Liver (tissue), 9 donors: Measurements from ENCODE around the gene SKOR1. TPM values are rescaled to one million over a fixed set of nuclear protein-coding genes. Genes with fewer than 3 reads are reported as not detected.

Source experiments
- DNase-seq: peaks from one replicate; pipeline ENCODE4 v3.0.0-alpha.2; 2017; ENCODE audit warnings: low spot score
- H3K27ac ChIP-seq, 2 donors: one replicate each; pipeline ENCODE4 v1.7.0; 2013; ENCODE audit warnings: inconsistent platforms in 2 of 2, low read length in 2 of 2, control low read depth in 1 of 2, low read depth in 1 of 2, mild to moderate bottlenecking in 1 of 2
- H3K27me3 ChIP-seq, 4 donors: one replicate each; pipeline versions ENCODE4 v1.6.1 to v1.7.0; 2013; ENCODE audit warnings: low read length in 3 of 4, inconsistent platforms in 1 of 4, mild to moderate bottlenecking in 1 of 4, moderate library complexity in 1 of 4; ENCODE audit not compliant: control insufficient read depth in 4 of 4, insufficient read depth in 4 of 4
- H3K36me3 ChIP-seq, 4 donors: one replicate each; pipeline versions ENCODE4 v1.6.1 to v1.7.0; 2013; ENCODE audit warnings: low read length in 3 of 4, mild to moderate bottlenecking in 3 of 4, low read depth in 1 of 4, moderate library complexity in 1 of 4; ENCODE audit not compliant: control insufficient read depth in 4 of 4, insufficient read depth in 3 of 4
- H3K4me1 ChIP-seq, 4 donors: one replicate each; pipeline versions ENCODE4 v1.6.1 to v1.7.0; 2013; ENCODE audit warnings: low read length in 3 of 4, mild to moderate bottlenecking in 3 of 4, moderate library complexity in 1 of 4; ENCODE audit not compliant: control insufficient read depth in 4 of 4, insufficient read depth in 4 of 4
- H3K4me3 ChIP-seq, 3 donors: one replicate each; pipeline versions ENCODE4 v1.6.1 to v1.7.0; 2013; ENCODE audit warnings: low read length in 3 of 3, control low read depth in 1 of 3, low read depth in 1 of 3, mild to moderate bottlenecking in 1 of 3
- H3K9ac ChIP-seq, 2 donors: one replicate each; pipeline ENCODE4 v1.7.0; 2013; ENCODE audit warnings: low read length in 2 of 2, mild to moderate bottlenecking in 2 of 2, moderate library complexity in 2 of 2, control low read depth in 1 of 2, low read depth in 1 of 2
- H3K9me3 ChIP-seq, 4 donors: one replicate each; pipeline versions ENCODE4 v1.6.1 to v1.7.0; 2013; ENCODE audit warnings: low read length in 3 of 4; ENCODE audit not compliant: control insufficient read depth in 4 of 4
- CTCF ChIP-seq: fragments of 150-350 bp; IDR thresholded peaks from 2 replicates; pipeline ENCODE4 v1.5.1; 2017; ENCODE audit warnings: improper control_type of control experiment, low read depth, low read length; ENCODE audit not compliant: missing input control
- FOXA2 ChIP-seq: IDR thresholded peaks from 2 replicates; pipeline ENCODE4 v1.6.1; 2016; ENCODE audit warnings: antibody characterized with exemption
- HNF4A ChIP-seq, 2 donors: conservative IDR thresholded peaks; 2 replicates each; pipeline ENCODE4 v1.6.1; 2016; ENCODE audit warnings: antibody characterized with exemption in 2 of 2, mild to moderate bottlenecking in 2 of 2
- JUND ChIP-seq, 2 donors: IDR thresholded peaks; 2 replicates each; pipeline ENCODE4 v1.6.1; 2016; ENCODE audit warnings: antibody characterized with exemption in 2 of 2
- MAX ChIP-seq: IDR thresholded peaks from 2 replicates; pipeline ENCODE4 v1.6.1; 2016; ENCODE audit warnings: antibody characterized with exemption
- RAD21 ChIP-seq, 2 donors: IDR thresholded peaks; 2 replicates each; pipeline ENCODE4 v1.6.1; 2016; ENCODE audit warnings: antibody characterized with exemption in 2 of 2, mild to moderate bottlenecking in 2 of 2
- SP1 ChIP-seq: IDR thresholded peaks from 2 replicates; pipeline ENCODE4 v1.6.1; 2018; ENCODE audit warnings: antibody characterized with exemption, mild to moderate bottlenecking
- ZBTB33 ChIP-seq: IDR thresholded peaks from 2 replicates; pipeline ENCODE4 v1.6.1; 2016; ENCODE audit warnings: antibody characterized with exemption
- WGBS: extraction: QIAGEN DNeasy Blood & Tissue Kit; methylation state at CpG from one replicate; pipeline ENCODE4 v1.1.7; 2013; 5-methylcytosine and 5-hydroxymethylcytosine counted together
- polyA plus RNA-seq, 2 donors: library from polyadenylated mRNA; stranded (reverse) in 1 of 2; unstranded in 1 of 2; fragments of 200-250 nt in 1 of 2; fragments of >200 nt in 1 of 2; fragmentation: Nextera tagmentation in 1 of 2; extraction: Ambion mirVana in 1 of 2; gene quantifications; one replicate each; pipeline versions ENCODE4 v1.2.1 to v1.2.3, GENCODE V29; 2013 to 2015
- total RNA-seq, 2 donors: library from RNA; depleted of rRNA; stranded (reverse); fragments of >200 nt; gene quantifications; one replicate each; pipeline ENCODE4 v1.2.3, GENCODE V29; 2014
- TF ChIP-seq, protein P1 (sequence below): IDR thresholded peaks from 2 replicates; pipeline ENCODE4 v1.6.1; 2016; ENCODE audit warnings: antibody characterized with exemption
- donor health status: healthy.
- donor health status: healthy.
- donor health status: healthy.
- donor health status: healthy.
- donor health status: healthy.

Gene SKOR1
- total and polyA plus RNA-seq, 4 donors, result 0.02 to 0.17 (median 0.05) TPM; not detected in 1

DNA sequence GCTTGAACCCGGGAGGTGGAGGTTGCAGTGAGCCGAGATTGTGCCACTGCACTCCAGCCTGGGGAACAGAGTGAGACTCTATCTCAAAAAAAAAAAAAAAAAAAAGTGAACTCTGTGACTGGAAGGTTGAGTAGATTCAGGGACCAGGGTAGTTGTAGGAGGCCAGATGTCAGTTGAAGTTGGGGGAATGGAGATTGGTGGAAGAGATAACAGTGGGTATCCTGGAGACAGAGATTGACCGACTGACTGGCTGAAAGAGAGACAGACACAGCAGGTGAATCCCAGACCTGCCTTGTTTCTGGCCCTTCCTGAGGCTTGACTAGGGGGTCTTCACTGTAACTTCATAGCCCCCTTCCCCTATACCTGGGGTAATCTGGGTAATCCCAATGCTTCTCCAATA is 36.7 kb downstream of the SKOR1 start:
- no peak for TF ChIP-seq SP1
- no peak for TF ChIP-seq FOXA2
- 92% methylated on average over 3 of the region's 3 CpGs for whole genome bisulfite sequencing
- H3K4me3 ChIP-seq, result no peak overlapping the region
- H3K27me3 ChIP-seq, result no peaks in the 10 kb centered on the region
- H3K9ac ChIP-seq, result no peak overlapping the region
- no peak for DNase-seq
- no peaks in the 10 kb centered on the region for H3K36me3 ChIP-seq
- no peak overlapping the region for H3K27ac ChIP-seq
- no peaks in the 10 kb centered on the region for H3K9me3 ChIP-seq
- peaks cover 2 to 9% (median 6%) of the 10 kb centered on the region in 4 donors for H3K4me1 ChIP-seq

DNA sequence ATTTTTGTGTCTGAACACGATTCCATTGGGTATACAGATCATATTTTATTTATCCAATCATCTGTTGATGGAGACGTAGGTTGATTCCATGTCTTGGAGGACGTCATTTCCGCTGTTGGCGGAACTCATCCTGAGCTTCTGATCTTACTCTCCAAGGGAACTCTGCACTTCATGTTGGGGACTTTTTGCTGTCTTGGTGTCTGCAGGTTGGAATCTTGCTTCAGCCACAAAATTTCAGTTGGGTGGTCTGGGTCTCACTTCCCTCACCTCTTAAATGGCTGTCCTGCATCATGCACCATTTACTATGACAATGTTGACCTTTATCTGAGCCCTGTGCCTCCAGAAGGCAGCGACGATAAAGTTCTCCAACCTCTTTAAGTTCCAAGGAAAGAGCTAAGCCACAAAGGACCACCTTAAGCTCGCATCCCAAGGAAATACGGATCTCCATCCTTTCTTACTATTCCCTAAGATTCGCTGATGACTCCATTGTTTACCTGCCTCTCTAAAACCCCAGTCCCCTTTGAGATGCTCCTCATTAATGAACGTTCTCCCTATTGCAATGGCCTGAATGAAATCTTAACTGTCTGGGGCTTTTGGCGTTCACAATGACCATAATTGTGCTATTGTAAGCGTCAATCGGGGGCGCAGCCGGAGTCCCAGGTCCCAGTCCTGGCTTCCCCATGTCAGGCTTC is 37.6 kb downstream of the SKOR1 start:
- Histone ChIP-seq H3K36me3 (no peaks in the 10 kb centered on the region), H3K9me3 (no peaks in the 10 kb centered on the region), H3K4me3 (no peak overlapping the region), H3K27ac (no peak overlapping the region), H3K4me1 (peaks cover 0 to 9% (median 6%) of the 10 kb centered on the region in 4 donors), H3K27me3 (no peaks in the 10 kb centered on the region), H3K9ac (no peak overlapping the region)
- TF ChIP-seq, protein P1, sequence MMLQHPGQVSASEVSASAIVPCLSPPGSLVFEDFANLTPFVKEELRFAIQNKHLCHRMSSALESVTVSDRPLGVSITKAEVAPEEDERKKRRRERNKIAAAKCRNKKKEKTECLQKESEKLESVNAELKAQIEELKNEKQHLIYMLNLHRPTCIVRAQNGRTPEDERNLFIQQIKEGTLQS, result no peak
- no peak for TF ChIP-seq ZBTB33
- no peak for DNase-seq
- 61% methylated on average over 16 of the region's 16 CpGs for WGBS

DNA sequence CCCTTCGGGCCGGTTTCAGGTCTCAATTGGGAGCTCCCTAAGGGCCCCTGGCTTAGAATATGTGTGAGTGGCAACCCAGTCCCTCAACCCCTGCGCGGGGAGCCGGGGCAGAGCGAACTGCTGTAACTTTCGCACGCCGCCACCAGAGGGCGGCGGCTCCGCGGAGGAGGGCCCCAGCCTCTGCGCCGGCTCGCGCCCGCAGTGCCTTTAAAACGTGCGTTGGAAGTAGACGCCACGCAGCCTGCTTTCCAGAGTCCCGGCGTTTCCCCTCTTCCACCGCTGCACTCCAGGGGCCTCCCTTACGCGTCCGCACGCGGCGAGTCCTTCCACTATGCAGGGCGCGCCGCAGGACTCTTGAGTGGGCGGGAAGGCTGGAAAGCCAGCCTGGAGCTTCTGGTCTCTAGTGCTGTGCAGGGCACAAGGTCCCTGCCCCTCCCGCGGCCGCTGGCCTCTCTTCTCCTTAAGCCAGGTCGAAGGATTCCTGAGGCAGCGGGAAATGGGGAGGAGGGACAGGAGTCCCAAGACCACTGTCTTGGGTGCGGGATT is 38.2 kb downstream of the SKOR1 start:
- H3K4me3 ChIP-seq, result peak overlapping the region; percentile 33 to 69 (median 57)
- H3K4me1 ChIP-seq, result peaks cover 0 to 9% (median 6%) of the 10 kb centered on the region in 4 donors
- H3K27me3 ChIP-seq, result no peaks in the 10 kb centered on the region
- no peak overlapping the region for H3K27ac ChIP-seq
- H3K9ac ChIP-seq, result peak overlapping the region in 1 of 2 donors; percentile 52
- no peak for TF ChIP-seq JUND (IDR thresholded peaks at IDR 0.05)
- peak; percentile 90 for TF ChIP-seq CTCF
- TF ChIP-seq RAD21 (IDR thresholded peaks at IDR 0.05), result peak; percentile 98
- peak; percentile 70 for DNase-seq
- no peaks in the 10 kb centered on the region for H3K9me3 ChIP-seq
- WGBS, result 2% methylated on average over 41 of the region's 41 CpGs
- no peaks in the 10 kb centered on the region for H3K36me3 ChIP-seq

DNA sequence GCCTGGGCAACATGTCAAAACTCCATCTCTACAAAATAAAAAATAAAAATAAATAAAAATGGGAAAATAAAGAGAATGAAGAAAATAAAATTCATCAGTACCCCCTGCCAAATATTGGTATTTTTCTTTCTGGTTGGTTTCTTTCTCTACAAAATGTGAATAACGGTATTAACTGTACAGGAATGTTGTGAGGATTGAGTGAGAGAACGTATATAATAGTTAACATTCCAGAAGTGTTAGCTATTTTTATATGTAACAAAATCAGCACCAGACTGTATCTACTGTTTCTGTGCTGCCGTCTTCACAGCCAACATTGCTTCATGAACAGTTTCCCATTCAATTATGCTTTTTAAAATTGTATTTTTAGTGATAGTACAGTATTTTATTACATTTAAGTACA is 40.0 kb downstream of the SKOR1 start:
- WGBS, result 86% methylated on average over 3 of the region's 3 CpGs
- Histone ChIP-seq H3K4me3 (no peak overlapping the region), H3K9me3 (peaks cover 0 to 5% (median 0%) of the 10 kb centered on the region in 4 donors), H3K27me3 (no peaks in the 10 kb centered on the region), H3K27ac (no peak overlapping the region), H3K9ac (no peak overlapping the region), H3K36me3 (no peaks in the 10 kb centered on the region), H3K4me1 (peaks cover 0 to 9% (median 6%) of the 10 kb centered on the region in 4 donors)
- no peak for TF ChIP-seq JUND (IDR thresholded peaks at IDR 0.05)
- no peak for TF ChIP-seq MAX
- no peak for TF ChIP-seq HNF4A (conservative IDR thresholded peaks at IDR 0.05)
- no peak for DNase-seq
